Ascending aorta (tissue), 2 donors: ENCODE measurements around the gene COX20. TPM values are rescaled to one million over a fixed set of nuclear protein-coding genes. Genes with fewer than 3 reads are reported as not detected.
A peak's percentile ranks its signal among the peaks of the same experiment; 100 is the strongest.

Experiments used
- DNase-seq, 2 donors: peaks; one replicate each; pipeline ENCODE4 v3.0.0-alpha.2; 2019; ENCODE audit warnings: low spot score in 2 of 2
- H3K27ac ChIP-seq, 2 donors: fragments of 200-600 bp; sonication (generic); one replicate each; pipeline ENCODE4 v1.5.1; 2016 to 2017; ENCODE audit warnings: mild to moderate bottlenecking in 1 of 2
- H3K27me3 ChIP-seq: fragments of 200-600 bp; sonication (generic); one replicate; pipeline ENCODE4 v1.5.1; 2017
- H3K36me3 ChIP-seq, 2 donors: fragments of 200-600 bp; sonication (generic); one replicate each; pipeline ENCODE4 v1.5.1; 2016
- H3K4me1 ChIP-seq, 2 donors: fragments of 200-600 bp; sonication (generic); one replicate each; pipeline ENCODE4 v1.5.1; 2016 to 2017; ENCODE audit warnings: mild to moderate bottlenecking in 1 of 2
- H3K4me3 ChIP-seq, 2 donors: fragments of 200-600 bp; sonication (generic); one replicate each; pipeline ENCODE4 v1.5.1; 2016 to 2017; ENCODE audit warnings: mild to moderate bottlenecking in 1 of 2
- H3K9me3 ChIP-seq, 2 donors: fragments of 200-600 bp; sonication (generic); one replicate each; pipeline ENCODE4 v1.5.1; 2016
- CTCF ChIP-seq, 3 experiments: fragments of 200-600 bp in 2 of 3; fragments of 450-650 bp in 1 of 3; sonication (generic) in 2 of 3; IDR thresholded peaks; one replicate each; pipeline ENCODE4 v1.5.1; 2016 to 2019; ENCODE audit warnings: antibody characterized with exemption in 3 of 3, mild to moderate bottlenecking in 1 of 3, moderate library complexity in 1 of 3
- intact Hi-C: fragments of 100-400 bp; cut with DNase I; formaldehyde crosslinking; loops from one replicate; pipeline ENCODE4 v1.15.1; 2023
- total RNA-seq: library from RNA; depleted of rRNA; stranded (reverse); fragments of >200 nt; gene quantifications from one replicate; pipeline ENCODE4 v1.1.0, GENCODE V29; 2016

The COX20 gene
- total RNA-seq, 1 donor from 2014 or later = 8.2 TPM

- H3K27ac ChIP-seq = no peak overlapping the region
- H3K4me1 ChIP-seq = no peaks in the 10 kb centered on the region
- no peak for DNase-seq
- intact Hi-C loops = no loop called here
- H3K9me3 ChIP-seq = no peaks in the 10 kb centered on the region
- no peaks in the 10 kb centered on the region for H3K36me3 ChIP-seq
- H3K4me3 ChIP-seq = no peak overlapping the region
- no peaks in the 10 kb centered on the region for H3K27me3 ChIP-seq
- TF ChIP-seq CTCF (IDR thresholded peaks at IDR 0.05) = no peak
Measured at GRCh38 chr1:244813327-244813726, 22.1 kb upstream of the COX20 start.

GRCh38 chr1:244815600-244816099 lies 19.8 kb upstream of the COX20 start:
- Histone ChIP-seq H3K36me3 (no peaks in the 10 kb centered on the region), H3K4me1 (no peaks in the 10 kb centered on the region), H3K4me3 (peak overlapping the region in 1 of 2 donors; percentile 22), H3K27ac (no peak overlapping the region), H3K9me3 (no peaks in the 10 kb centered on the region), H3K27me3 (no peaks in the 10 kb centered on the region)
- DNase-seq = no peak
- no peak for TF ChIP-seq CTCF (IDR thresholded peaks at IDR 0.05)
- intact Hi-C loops = no loop called here

DNA sequence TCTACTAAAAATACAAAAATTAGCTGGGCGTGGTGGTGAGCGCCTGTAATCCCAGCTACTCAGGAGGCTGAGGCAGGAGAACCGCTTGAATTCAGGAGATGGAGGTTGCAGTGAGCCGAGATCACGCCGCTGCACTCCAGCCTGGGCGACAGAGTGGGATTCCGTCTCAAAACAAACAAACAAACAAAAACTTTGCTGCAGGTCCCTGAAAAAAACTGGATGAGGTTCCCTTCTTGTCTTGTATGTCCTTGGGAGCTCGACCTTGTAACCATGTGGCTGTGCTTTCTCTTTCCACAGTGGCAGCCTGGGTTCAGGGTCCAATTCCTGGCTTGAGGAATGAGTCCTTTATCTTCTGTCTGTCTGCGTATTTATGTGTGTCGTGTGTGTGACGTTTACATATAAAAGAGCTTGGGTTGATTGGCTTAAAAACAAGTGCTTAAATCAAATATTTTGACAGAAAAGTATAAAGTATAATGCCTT lies 18.0 kb upstream of the COX20 start:
- intact Hi-C loops = no loop called here
- no peak overlapping the region for H3K4me3 ChIP-seq
- no peaks in the 10 kb centered on the region for H3K9me3 ChIP-seq
- no peaks in the 10 kb centered on the region for H3K27me3 ChIP-seq
- H3K27ac ChIP-seq = no peak overlapping the region
- TF ChIP-seq CTCF (IDR thresholded peaks at IDR 0.05) = no peak
- no peaks in the 10 kb centered on the region for H3K36me3 ChIP-seq
- no peaks in the 10 kb centered on the region for H3K4me1 ChIP-seq
- no peak for DNase-seq

DNA sequence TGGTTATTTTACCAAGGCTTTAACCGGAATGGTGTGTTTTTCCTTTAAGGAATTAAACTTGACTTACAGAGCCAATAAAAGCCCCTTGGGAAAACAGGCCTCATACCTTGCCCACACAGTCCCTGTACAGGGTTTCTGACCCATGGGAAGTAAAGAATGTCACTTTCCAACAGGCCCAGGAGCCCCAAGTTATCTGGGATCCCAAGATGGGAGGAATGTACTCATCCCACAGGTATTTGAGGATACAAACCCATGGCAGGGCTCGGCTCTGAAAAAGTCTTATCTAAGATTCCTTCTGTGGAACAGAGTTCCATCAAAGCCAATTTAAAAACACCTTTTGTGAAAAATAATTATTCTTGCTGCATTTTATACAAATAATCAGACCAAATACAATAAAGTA lies 15.3 kb upstream of the COX20 start:
- Histone ChIP-seq H3K4me3 (no peak overlapping the region), H3K27me3 (no peaks in the 10 kb centered on the region), H3K36me3 (no peaks in the 10 kb centered on the region), H3K4me1 (no peaks in the 10 kb centered on the region), H3K27ac (no peak overlapping the region), H3K9me3 (no peaks in the 10 kb centered on the region)
- no peak for TF ChIP-seq CTCF (IDR thresholded peaks at IDR 0.05)
- no peak for DNase-seq
- intact Hi-C loops = no loop called here

DNA sequence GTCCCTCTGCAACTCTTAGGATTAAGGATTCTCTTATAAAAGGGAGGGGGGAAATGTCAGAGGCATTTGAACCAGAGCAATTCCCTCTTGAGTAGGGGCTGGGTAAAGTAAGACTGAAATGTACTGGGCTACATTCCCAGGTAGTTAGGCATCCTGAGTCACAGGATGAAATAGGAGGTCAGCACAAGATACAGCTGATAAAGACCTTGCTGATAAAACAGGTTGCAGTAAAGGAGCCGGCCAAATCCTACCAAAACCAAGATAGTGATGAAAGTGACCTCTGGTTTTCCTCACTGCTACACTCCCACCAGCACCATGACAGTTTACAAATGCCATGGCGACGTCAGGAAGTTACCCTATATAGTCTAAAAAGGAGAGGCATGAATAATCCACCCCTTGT lies 14.3 kb upstream of the COX20 start:
- Histone ChIP-seq H3K36me3 (no peaks in the 10 kb centered on the region), H3K27ac (no peak overlapping the region), H3K9me3 (no peaks in the 10 kb centered on the region), H3K4me3 (no peak overlapping the region), H3K4me1 (no peaks in the 10 kb centered on the region), H3K27me3 (no peaks in the 10 kb centered on the region)
- TF ChIP-seq CTCF (IDR thresholded peaks at IDR 0.05) = no peak
- DNase-seq = no peak
- intact Hi-C loops = no loop called here

DNA sequence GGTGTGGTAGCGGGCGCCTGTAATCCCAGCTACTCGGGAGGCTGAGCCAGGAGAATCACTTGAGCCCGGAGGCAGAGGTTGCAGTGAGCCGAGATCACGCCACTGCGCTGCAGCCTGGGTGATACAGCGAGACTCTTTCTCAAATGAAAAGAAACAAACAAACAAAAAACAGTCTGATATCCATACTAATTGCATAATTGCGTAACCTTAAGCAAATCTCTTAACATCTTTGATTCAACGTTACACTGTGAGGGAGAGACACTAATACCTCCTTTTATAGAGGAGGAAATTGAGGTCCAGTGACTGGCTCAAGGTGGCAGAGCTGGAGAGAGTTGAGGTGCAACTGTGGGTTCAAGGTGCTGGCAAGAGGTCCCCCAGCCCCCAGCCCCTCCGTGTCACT lies 12.6 kb upstream of the COX20 start:
- Histone ChIP-seq H3K27ac (no peak overlapping the region), H3K4me1 (no peaks in the 10 kb centered on the region), H3K9me3 (no peaks in the 10 kb centered on the region), H3K27me3 (no peaks in the 10 kb centered on the region), H3K4me3 (no peak overlapping the region), H3K36me3 (no peaks in the 10 kb centered on the region)
- intact Hi-C loops = no loop called here
- no peak for DNase-seq
- TF ChIP-seq CTCF (IDR thresholded peaks at IDR 0.05) = no peak
